ENCODE results near the gene BDKRB2.

DNA sequence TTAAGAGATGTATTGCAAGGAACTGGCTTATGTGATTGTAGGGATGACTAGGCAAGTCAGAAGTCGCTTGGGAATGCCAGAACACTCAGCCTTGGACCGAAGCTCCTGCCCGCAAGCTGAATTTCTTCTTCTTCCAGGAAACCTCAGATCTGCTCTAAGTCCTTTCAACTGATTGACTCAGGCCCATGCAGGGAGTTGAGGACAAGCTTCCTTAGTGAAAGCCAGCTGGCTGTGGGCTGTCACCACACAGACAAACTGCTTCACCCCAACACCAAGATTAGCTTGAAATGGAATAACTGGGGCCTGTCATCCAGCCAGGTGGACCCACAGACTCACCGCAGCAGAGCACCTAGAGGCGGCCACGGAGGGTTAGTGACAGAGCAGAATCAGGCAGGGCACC, 24.7 kb downstream of the BDKRB2 start:
- TF ChIP-seq, protein P1, sequence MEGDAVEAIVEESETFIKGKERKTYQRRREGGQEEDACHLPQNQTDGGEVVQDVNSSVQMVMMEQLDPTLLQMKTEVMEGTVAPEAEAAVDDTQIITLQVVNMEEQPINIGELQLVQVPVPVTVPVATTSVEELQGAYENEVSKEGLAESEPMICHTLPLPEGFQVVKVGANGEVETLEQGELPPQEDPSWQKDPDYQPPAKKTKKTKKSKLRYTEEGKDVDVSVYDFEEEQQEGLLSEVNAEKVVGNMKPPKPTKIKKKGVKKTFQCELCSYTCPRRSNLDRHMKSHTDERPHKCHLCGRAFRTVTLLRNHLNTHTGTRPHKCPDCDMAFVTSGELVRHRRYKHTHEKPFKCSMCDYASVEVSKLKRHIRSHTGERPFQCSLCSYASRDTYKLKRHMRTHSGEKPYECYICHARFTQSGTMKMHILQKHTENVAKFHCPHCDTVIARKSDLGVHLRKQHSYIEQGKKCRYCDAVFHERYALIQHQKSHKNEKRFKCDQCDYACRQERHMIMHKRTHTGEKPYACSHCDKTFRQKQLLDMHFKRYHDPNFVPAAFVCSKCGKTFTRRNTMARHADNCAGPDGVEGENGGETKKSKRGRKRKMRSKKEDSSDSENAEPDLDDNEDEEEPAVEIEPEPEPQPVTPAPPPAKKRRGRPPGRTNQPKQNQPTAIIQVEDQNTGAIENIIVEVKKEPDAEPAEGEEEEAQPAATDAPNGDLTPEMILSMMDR (conservative IDR thresholded peaks at IDR 0.05; ENCODE audit: low read depth, low read length): no peak
- TF ChIP-seq EZH2 (IDR thresholded peaks at IDR 0.05; ENCODE audit: borderline replicate concordance, low read depth, low read length, poor library complexity, severe bottlenecking): no peak

All from A673 (cell line).